ENCODE measurements around the gene ACOX2.

- TF ChIP-seq HDAC6 (IDR thresholded peaks at IDR 0.05; ENCODE audit: unreplicated experiment) (no peak), POLR2AphosphoS5 (IDR thresholded peaks at IDR 0.05; ENCODE audit: low read length) (no peak)
These were observed 72.1 kb downstream of the ACOX2 start for GRCh38 chr3:58464866-58465265.
